HG03280 (cell line): ENCODE measurements around the gene CECR2.
"Not testable (repeated sequence)": the region's sequence is repeated elsewhere in the genome, so short reads cannot be mapped to it uniquely, and the experiment has no call there.

Source experiments
- ATAC-seq: cut with Tn5 transposase; IDR thresholded peaks from one replicate; pipeline ENCODE4 v1.9.1; 2021; ENCODE audit warnings: mild to moderate bottlenecking, moderate library complexity; ENCODE audit not compliant: unreplicated experiment

Gene CECR2

GRCh38 chr22:17401728-17402127 is 32.5 kb downstream of the CECR2 start:
- ATAC-seq = no peak

GRCh38 chr22:17402293-17402692 is 33.0 kb downstream of the CECR2 start:
- no peak for ATAC-seq

GRCh38 chr22:17403906-17404305 is 34.6 kb downstream of the CECR2 start:
- ATAC-seq = no peak

- ATAC-seq = no peak
These were observed 38.4 kb downstream of the CECR2 start for GRCh38 chr22:17407643-17408042.

GRCh38 chr22:17410576-17410975 is 41.3 kb downstream of the CECR2 start:
- ATAC-seq = no peak

- no peak for ATAC-seq
These were observed 42.0 kb downstream of the CECR2 start for GRCh38 chr22:17411213-17411612.

GRCh38 chr22:17412232-17412631 is 43.0 kb downstream of the CECR2 start:
- no peak for ATAC-seq

GRCh38 chr22:17418890-17419324 is 49.6 kb downstream of the CECR2 start:
- ATAC-seq = no peak

GRCh38 chr22:17419348-17419747 is 50.1 kb downstream of the CECR2 start:
- ATAC-seq = no peak

GRCh38 chr22:17422736-17423343 is 53.6 kb downstream of the CECR2 start:
- no peak for ATAC-seq

GRCh38 chr22:17423616-17424015 is 54.4 kb downstream of the CECR2 start:
- ATAC-seq = no peak

- ATAC-seq = not testable (repeated sequence)
These were observed 58.3 kb downstream of the CECR2 start for GRCh38 chr22:17427528-17427927.

- ATAC-seq = no peak
These were observed 60.3 kb downstream of the CECR2 start for GRCh38 chr22:17429516-17429915.

- ATAC-seq = no peak
These were observed 61.2 kb downstream of the CECR2 start for GRCh38 chr22:17430412-17430811.

- no peak for ATAC-seq
These were observed 61.9 kb downstream of the CECR2 start for GRCh38 chr22:17431179-17431578.

GRCh38 chr22:17434856-17435255 is 65.6 kb downstream of the CECR2 start:
- ATAC-seq = no peak

GRCh38 chr22:17435375-17435774 is 66.1 kb downstream of the CECR2 start:
- ATAC-seq = no peak

GRCh38 chr22:17436382-17436980 is 67.2 kb downstream of the CECR2 start:
- ATAC-seq = no peak

- no peak for ATAC-seq
These were observed 67.7 kb downstream of the CECR2 start for GRCh38 chr22:17436981-17437412.

- ATAC-seq = no peak
These were observed 68.8 kb downstream of the CECR2 start for GRCh38 chr22:17438026-17438425.

- ATAC-seq = no peak
These were observed 72.1 kb downstream of the CECR2 start for GRCh38 chr22:17441326-17441725.

- no peak for ATAC-seq
These were observed 74.3 kb downstream of the CECR2 start for GRCh38 chr22:17443405-17444203.
